ENCODE measurements around the gene ADAM12.

- TF ChIP-seq POLR2A (IDR thresholded peaks at IDR 0.05) (no peak), CTCF (IDR thresholded peaks at IDR 0.05 in 8 of 11, conservative IDR thresholded peaks at IDR 0.05 in 3 of 11) (no peak)
These were observed 217.9 kb downstream of the ADAM12 start for GRCh38 chr10:126170371-126170770.

Measured in spleen (tissue), 7 donors.